ENCODE results near the gene MARK2.

- no peak for TF ChIP-seq CTCF (IDR thresholded peaks at IDR 0.05)
- no peak for TF ChIP-seq ZFX (IDR thresholded peaks at IDR 0.05; ENCODE audit: borderline replicate concordance)
These were observed 12.3 kb upstream of the MARK2 start for GRCh38 chr11:63826471-63827190.
